Osteoblast (primary cell): ENCODE data around the gene CTU2. TPM values are rescaled to one million over a fixed set of nuclear protein-coding genes. Genes with fewer than 3 reads are reported as not detected.
A peak's percentile ranks its signal among the peaks of the same experiment; 100 is the strongest.

Source experiments
- DNase-seq: peaks from one replicate; pipeline ENCODE4 v3.0.0; 2011; ENCODE audit warnings: low spot score, mixed read lengths; ENCODE audit not compliant: insufficient read length; ENCODE audit errors: missing footprints
- H2AFZ ChIP-seq: 2 replicates; pipeline ENCODE4 v1.6.0; 2011; ENCODE audit warnings: mild to moderate bottlenecking, low read length
- H3K27ac ChIP-seq: 2 replicates; pipeline ENCODE4 v1.5.1; 2011; ENCODE audit warnings: mild to moderate bottlenecking, low read depth, low read length, moderate library complexity
- H3K27me3 ChIP-seq: 2 replicates; pipeline ENCODE4 v1.6.0; 2012; ENCODE audit warnings: mild to moderate bottlenecking, control low read depth, inconsistent platforms, low read length, moderate library complexity; ENCODE audit not compliant: insufficient read depth
- H3K36me3 ChIP-seq: 2 replicates; pipeline ENCODE4 v1.5.1; 2011; ENCODE audit warnings: mild to moderate bottlenecking, low read length, control low read depth, moderate library complexity; ENCODE audit not compliant: insufficient read depth
- H3K4me1 ChIP-seq: 2 replicates; pipeline ENCODE4 v1.5.1; 2011; ENCODE audit warnings: mild to moderate bottlenecking, low read length, control low read depth, moderate library complexity; ENCODE audit not compliant: insufficient read depth
- H3K4me2 ChIP-seq: 2 replicates; pipeline ENCODE4 v1.6.0; 2011; ENCODE audit warnings: mild to moderate bottlenecking, low read length; ENCODE audit not compliant: insufficient read depth
- H3K4me3 ChIP-seq: fragments of 200-600 bp; sonication (generic); 3 replicates; pipeline ENCODE4 v1.5.1; 2012; ENCODE audit warnings: mild to moderate bottlenecking, low read length, inconsistent platforms; ENCODE audit not compliant: insufficient read depth
- H3K79me2 ChIP-seq: 2 replicates; pipeline ENCODE4 v1.6.0; 2012; ENCODE audit warnings: mild to moderate bottlenecking, low read length, control low read depth, inconsistent platforms; ENCODE audit not compliant: insufficient read depth
- H3K9me3 ChIP-seq: 2 replicates; pipeline ENCODE4 v1.5.1; 2011; ENCODE audit warnings: low read depth, low read length, control low read depth
- H4K20me1 ChIP-seq: 2 replicates; pipeline ENCODE4 v1.6.0; 2012; ENCODE audit warnings: mild to moderate bottlenecking, low read length, control low read depth; ENCODE audit not compliant: insufficient read depth
- total RNA-seq: library from RNA; depleted of rRNA; stranded (reverse); fragments of >200 nt; gene quantifications from 2 replicates; pipeline ENCODE4 v1.2.3, GENCODE V29; 2012
- TF ChIP-seq, protein P1 (sequence below): IDR thresholded peaks from 2 replicates; pipeline ENCODE4 v1.5.1; 2011; ENCODE audit warnings: mild to moderate bottlenecking, low read depth, low read length, moderate library complexity; ENCODE audit errors: extremely low read depth

CTU2 gene
- total RNA-seq, 1 donor, result 14.8 TPM

DNA sequence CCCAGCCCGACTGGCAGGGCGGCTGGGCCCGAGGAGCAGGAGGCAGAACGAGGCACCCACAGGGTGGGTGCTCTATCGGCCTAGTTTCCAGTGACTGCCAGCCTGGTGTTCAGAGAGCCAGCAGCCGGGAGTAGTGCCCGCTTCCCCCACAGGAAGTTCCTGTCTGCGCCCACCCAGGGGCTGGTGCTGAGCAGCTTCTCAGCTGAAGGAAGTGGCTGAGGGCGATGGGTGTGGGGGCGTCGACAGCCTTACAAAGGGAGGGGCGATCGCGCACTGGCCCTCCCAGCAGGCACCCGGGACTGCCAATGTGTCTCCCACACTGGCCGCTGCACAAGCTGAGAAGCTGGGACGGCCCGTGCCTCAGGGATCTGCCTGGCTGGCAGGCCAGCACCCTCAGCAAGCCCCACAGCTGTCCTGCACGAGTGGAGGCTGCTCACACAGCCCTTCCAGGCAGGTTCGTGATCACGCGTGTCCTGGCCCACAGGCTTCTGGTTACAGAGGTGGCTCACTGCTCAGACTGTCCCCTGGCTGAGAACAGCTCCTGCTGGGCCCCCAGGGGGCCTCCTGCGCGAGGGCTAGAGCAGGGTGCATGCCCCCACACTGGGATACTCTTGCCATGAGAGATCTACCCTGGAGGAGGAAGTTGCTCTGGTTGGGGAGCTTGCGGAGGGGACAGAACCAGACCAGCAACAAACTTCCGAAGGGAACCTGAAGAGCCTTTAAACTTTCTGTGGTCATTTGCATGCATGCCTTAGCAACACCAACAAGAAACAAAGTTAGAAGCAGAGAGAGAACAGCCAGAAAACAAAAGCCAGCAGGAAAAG, 2.6 kb upstream of the CTU2 start:
- Histone ChIP-seq H3K27me3 (no peaks in the 10 kb centered on the region), H3K27ac (no peak overlapping the region), H3K4me2 (no peak overlapping the region), H2AFZ (no peak overlapping the region), H3K79me2 (peaks cover 74% of the 10 kb centered on the region), H3K4me3 (no peak overlapping the region), H3K36me3 (peaks cover 5% of the 10 kb centered on the region), H3K4me1 (peaks cover 29% of the 10 kb centered on the region), H3K9me3 (no peaks in the 10 kb centered on the region), H4K20me1 (peaks cover 13% of the 10 kb centered on the region)
- TF ChIP-seq, protein P1, sequence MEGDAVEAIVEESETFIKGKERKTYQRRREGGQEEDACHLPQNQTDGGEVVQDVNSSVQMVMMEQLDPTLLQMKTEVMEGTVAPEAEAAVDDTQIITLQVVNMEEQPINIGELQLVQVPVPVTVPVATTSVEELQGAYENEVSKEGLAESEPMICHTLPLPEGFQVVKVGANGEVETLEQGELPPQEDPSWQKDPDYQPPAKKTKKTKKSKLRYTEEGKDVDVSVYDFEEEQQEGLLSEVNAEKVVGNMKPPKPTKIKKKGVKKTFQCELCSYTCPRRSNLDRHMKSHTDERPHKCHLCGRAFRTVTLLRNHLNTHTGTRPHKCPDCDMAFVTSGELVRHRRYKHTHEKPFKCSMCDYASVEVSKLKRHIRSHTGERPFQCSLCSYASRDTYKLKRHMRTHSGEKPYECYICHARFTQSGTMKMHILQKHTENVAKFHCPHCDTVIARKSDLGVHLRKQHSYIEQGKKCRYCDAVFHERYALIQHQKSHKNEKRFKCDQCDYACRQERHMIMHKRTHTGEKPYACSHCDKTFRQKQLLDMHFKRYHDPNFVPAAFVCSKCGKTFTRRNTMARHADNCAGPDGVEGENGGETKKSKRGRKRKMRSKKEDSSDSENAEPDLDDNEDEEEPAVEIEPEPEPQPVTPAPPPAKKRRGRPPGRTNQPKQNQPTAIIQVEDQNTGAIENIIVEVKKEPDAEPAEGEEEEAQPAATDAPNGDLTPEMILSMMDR, result no peak
- DNase-seq, result peak; percentile 86

DNA sequence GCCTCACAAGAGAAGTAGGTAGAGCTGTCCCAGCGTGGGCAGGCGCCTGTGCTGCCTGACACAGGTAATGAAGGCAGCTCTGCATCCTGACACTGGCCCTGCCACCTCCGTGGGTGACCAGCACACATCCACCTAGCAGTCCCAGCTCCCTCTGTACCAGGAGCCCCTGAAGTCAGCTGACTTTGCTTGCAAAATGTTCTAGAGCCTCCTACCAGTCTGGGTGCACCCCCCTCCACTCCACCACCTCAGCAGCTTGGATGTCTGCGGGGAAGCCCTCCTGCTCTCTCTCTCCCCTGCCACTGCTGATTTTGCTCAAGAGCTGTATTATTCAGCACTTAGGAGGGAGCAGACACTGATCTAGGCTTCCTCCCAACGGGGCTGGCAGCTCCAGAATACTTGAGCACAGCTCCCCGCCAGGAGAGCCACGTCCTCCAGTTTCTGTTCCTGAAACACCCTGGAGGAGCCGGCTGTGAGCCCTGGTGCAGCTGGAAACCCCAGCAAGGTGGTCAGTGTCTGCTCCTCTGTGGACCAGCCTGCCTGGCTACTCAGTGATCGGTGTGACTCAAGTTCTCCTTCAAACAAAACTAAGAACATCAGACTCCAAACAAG, 1.1 kb upstream of the CTU2 start:
- Histone ChIP-seq H3K9me3 (no peaks in the 10 kb centered on the region), H3K27me3 (no peaks in the 10 kb centered on the region), H2AFZ (peak overlapping the region; percentile 1), H4K20me1 (peaks cover 14% of the 10 kb centered on the region), H3K4me3 (peak overlapping the region; percentile 97), H3K4me2 (peak overlapping the region; percentile 96), H3K79me2 (peaks cover 89% of the 10 kb centered on the region), H3K36me3 (no peaks in the 10 kb centered on the region), H3K4me1 (peaks cover 29% of the 10 kb centered on the region), H3K27ac (peak overlapping the region; percentile 58)
- DNase-seq, result peak; percentile 98
- TF ChIP-seq, protein P1, result no peak

DNA sequence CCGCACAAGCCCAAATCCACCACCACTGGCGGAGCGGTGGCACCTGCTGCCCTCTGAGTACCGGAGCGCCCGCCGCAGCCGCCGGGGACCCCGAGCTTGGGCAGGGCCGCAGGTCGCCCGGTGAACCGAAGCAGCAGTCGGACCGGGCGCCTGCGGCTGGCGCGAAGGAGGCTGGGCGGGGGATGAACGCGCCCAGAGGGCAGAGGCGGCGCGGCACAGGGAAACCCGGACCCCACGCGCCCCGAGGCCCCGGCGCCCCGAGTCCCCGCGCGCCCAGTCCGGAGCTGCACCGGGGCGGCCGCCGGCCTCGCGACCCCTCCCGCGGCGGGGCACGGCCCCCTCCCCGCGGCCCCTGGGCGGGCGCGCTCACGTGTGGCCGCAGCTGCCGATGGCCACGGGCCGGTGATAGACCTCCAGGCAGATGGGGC, 488 bp upstream of the CTU2 start:
- TF ChIP-seq, protein P1, result no peak
- Histone ChIP-seq H3K27me3 (no peaks in the 10 kb centered on the region), H3K36me3 (no peaks in the 10 kb centered on the region), H3K4me1 (peaks cover 24% of the 10 kb centered on the region), H2AFZ (no peak overlapping the region), H3K27ac (peak overlapping the region; percentile 58), H3K79me2 (peaks cover 92% of the 10 kb centered on the region), H3K4me3 (peak overlapping the region; percentile 97), H3K9me3 (no peaks in the 10 kb centered on the region), H4K20me1 (peaks cover 14% of the 10 kb centered on the region), H3K4me2 (peak overlapping the region; percentile 96)
- peak; percentile 93 for DNase-seq
